Cardiac septum (tissue), 1 donor: Measurements from ENCODE around the gene CETN3. TPM values are rescaled to one million over a fixed set of nuclear protein-coding genes. Genes with fewer than 3 reads are reported as not detected.
"Not testable (repeated sequence)": the region's sequence is repeated elsewhere in the genome, so short reads cannot be mapped to it uniquely, and the experiment has no call there.

Source experiments
- DNase-seq: peaks from one replicate; pipeline ENCODE4 v3.0.0-alpha.2; 2020; ENCODE audit warnings: low spot score
- intact Hi-C: fragments of 100-400 bp; cut with DNase I; formaldehyde crosslinking; loops from one replicate; pipeline ENCODE4 v1.14.0; 2022
- total RNA-seq: library from RNA; stranded (reverse); fragmentation: NEBNext Ultra II Directional; extraction: Animal tissue kit (Norgen Biotek cat#: 25700); gene quantifications from one replicate; pipeline ENCODE4 v1.2.1, GENCODE V29; 2021
- donor health status: DM: no; HTN: no; CAD: no.

The CETN3 gene
- total RNA-seq, 1 donor from 2014 or later: 16.0 TPM

- intact Hi-C loops: no loop called here
- DNase-seq: no peak
These were observed 23.4 kb downstream of the CETN3 start for GRCh38 chr5:90386099-90386710.

- DNase-seq: no peak
- intact Hi-C loops: loop anchor here (5.0 kb wide), 1 partner anchor 1662 kb away; no protein-coding TSS in a partner anchor
These were observed 25.2 kb downstream of the CETN3 start for GRCh38 chr5:90384389-90384788.

- no peak for DNase-seq
- intact Hi-C loops: loop anchor here (5.0 kb wide), 1 partner anchor 1662 kb away; no protein-coding TSS in a partner anchor
These were observed 25.7 kb downstream of the CETN3 start for GRCh38 chr5:90383903-90384302.

DNA sequence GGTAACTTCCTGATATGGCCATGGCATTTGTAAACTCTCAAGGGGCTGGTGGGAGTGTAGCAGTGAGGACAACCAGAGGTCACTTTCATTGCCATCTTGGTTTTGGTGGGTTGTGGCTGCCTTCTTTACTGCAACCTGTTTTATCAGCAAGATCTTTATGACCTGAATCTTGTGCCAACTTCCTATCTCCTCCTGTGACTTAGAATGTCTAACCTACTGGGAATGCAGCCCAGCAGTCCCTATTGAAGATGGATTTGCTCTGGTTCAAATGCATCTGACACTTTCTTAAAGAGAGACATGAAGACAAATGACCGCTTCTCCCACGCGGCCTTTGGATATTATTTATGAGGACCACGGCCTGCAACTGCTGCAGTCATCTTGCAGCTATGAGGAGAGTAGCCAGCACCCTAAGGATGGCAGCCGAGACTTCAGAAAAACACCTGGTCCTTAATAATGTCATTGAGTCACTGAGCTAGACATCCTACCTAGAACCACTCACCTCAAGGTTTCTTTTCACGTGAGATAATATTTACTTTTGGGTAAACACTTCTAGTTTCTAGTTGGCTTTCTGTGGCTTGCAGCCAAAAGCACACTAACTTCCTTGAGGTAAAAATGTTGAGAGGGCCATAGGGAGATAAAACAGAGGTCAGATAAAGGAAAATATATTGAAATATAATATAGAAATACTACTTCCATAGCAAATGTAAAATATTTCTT, 28.2 kb downstream of the CETN3 start:
- no peak for DNase-seq
- intact Hi-C loops: loop anchor here (5.0 kb wide), 1 partner anchor 1659 kb away; no protein-coding TSS in a partner anchor

- no peak for DNase-seq
- intact Hi-C loops: loop anchor here (5.0 kb wide), 1 partner anchor 1657 kb away; no protein-coding TSS in a partner anchor
These were observed 29.9 kb downstream of the CETN3 start for GRCh38 chr5:90379652-90380051.

- intact Hi-C loops: no loop called here
- DNase-seq: no peak
These were observed 30.8 kb downstream of the CETN3 start for GRCh38 chr5:90378752-90379151.

GRCh38 chr5:90371269-90371668, 38.3 kb downstream of the CETN3 start:
- DNase-seq, intact Hi-C loops: not testable (repeated sequence)

GRCh38 chr5:90368454-90369246, 40.9 kb downstream of the CETN3 start:
- intact Hi-C loops: no loop called here
- no peak for DNase-seq

DNA sequence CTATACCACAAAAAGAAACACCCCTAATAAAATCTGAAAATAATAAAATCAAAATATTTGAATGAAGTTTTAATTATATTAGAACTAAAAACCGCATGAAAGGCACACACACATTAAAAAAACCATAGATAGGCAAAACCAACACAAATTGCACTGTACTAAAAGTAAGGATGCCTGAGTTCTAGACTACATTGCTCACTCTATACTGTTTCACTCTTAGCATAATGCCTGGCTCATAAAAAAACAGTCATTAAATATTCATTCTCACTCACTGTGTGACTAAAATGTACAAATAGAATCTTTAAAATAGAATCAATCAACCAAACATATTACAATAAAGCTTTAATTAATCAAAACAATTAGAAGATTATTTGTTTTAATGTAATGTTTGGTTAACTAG, 41.7 kb downstream of the CETN3 start:
- DNase-seq: no peak
- intact Hi-C loops: no loop called here

GRCh38 chr5:90366948-90367347, 42.6 kb downstream of the CETN3 start:
- no peak for DNase-seq
- intact Hi-C loops: no loop called here

GRCh38 chr5:90365328-90365727, 44.2 kb downstream of the CETN3 start:
- DNase-seq: no peak
- intact Hi-C loops: no loop called here

DNA sequence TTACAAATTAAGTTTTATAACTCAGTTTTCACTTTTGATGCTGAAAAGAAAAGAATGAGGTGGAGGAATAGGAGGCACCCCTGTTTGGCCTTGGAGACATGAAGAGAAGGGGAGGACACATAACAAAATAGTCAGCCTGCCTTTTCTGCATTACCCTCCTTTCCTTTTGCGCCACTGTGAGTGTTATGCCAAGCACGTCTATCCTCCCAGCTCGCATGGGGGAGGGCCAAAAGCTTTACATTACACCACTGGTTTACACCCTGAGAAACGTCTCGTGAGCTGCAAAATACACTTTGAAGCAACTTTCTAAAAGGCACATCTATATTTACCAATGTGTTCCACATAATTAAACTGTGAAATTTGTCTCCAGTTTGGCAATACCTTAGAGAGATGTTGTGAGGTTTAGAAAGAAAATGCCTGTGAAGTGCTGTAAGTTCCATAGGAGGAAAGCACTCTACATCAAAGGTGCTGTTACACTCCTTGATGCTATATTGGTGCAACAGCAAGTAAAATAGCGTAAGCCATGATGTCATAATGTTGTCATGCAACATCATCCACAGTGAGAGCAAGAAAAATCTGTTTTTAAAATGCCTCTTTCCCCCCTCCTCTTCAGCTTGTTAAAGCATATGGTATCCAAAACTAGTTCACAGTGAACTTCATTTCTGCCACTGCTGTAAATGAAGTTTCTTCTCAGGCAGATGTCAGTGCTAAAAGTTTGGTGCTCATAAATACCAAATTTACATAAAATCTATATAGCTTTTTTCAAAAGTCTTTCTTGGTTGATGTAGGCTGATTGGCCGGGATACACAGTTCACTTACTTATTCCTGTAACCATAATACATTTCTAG, 50.3 kb downstream of the CETN3 start:
- no peak for DNase-seq
- intact Hi-C loops: no loop called here

- DNase-seq: no peak
These were observed 52.9 kb downstream of the CETN3 start for GRCh38 chr5:90356622-90357021.

GRCh38 chr5:90356176-90356575, 53.4 kb downstream of the CETN3 start:
- DNase-seq: no peak
- intact Hi-C loops: no loop called here

More at GRCh38 chr5:90356622-90357021, 52.9 kb downstream of the CETN3 start:
- intact Hi-C loops: no loop called here

GRCh38 chr5:90355635-90356034, 53.9 kb downstream of the CETN3 start:
- intact Hi-C loops: no loop called here

GRCh38 chr5:90353254-90353653, 56.3 kb downstream of the CETN3 start:
- DNase-seq: no peak
- intact Hi-C loops: no loop called here

More at GRCh38 chr5:90355635-90356034, 53.9 kb downstream of the CETN3 start:
- DNase-seq: no peak

DNA sequence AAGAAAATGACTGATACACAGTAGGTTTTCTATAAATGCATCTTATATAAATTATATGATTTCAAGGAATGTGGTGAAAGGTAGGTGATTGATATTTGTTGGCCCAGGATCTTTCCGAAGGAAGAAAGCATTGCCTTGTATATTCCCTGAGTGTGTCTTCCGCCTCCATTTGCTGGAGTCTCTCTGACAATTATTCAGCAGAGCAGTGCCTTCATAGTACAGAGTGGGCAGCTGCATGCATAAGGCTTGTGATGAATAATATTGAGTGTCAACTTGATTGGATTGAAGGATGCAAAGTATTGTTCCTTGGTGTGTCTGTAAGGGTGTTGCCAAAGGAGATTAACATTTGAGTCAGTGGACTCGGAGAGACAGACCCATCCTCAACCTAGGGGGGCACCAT, 58.5 kb downstream of the CETN3 start:
- intact Hi-C loops: no loop called here
- no peak for DNase-seq

GRCh38 chr5:90347462-90347861, 62.1 kb downstream of the CETN3 start:
- DNase-seq: no peak
- intact Hi-C loops: no loop called here

DNA sequence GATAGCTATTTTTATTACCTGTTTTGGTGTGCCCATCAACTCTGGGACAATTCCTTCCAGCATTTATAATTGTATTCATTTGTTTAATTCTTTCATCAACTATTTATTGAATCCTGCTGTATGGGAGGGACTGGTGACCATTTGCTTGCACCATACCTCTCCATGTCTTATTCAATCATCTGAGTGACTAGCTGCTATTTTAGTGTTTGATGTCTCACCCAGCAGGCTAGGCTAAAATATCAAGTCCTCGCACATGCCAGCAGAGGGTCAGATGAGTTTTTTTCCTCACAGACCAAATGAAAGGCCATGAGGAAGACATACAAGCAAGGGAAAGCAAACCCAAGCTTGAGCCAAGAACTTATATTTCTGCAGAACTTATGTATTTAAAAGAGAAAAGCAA, 63.9 kb downstream of the CETN3 start:
- intact Hi-C loops: no loop called here
- DNase-seq: no peak
